HG02970 (cell line): ENCODE measurements around the gene TESPA1.
"Not testable (repeated sequence)": the region's sequence is repeated elsewhere in the genome, so short reads cannot be mapped to it uniquely, and the experiment has no call there.

ENCODE experiments used
- ATAC-seq: cut with Tn5 transposase; IDR thresholded peaks from one replicate; pipeline ENCODE4 v1.9.1; 2021; ENCODE audit warnings: mild to moderate bottlenecking, moderate library complexity, moderate number of reproducible peaks; ENCODE audit not compliant: unreplicated experiment, low FRiP score

Gene TESPA1

DNA sequence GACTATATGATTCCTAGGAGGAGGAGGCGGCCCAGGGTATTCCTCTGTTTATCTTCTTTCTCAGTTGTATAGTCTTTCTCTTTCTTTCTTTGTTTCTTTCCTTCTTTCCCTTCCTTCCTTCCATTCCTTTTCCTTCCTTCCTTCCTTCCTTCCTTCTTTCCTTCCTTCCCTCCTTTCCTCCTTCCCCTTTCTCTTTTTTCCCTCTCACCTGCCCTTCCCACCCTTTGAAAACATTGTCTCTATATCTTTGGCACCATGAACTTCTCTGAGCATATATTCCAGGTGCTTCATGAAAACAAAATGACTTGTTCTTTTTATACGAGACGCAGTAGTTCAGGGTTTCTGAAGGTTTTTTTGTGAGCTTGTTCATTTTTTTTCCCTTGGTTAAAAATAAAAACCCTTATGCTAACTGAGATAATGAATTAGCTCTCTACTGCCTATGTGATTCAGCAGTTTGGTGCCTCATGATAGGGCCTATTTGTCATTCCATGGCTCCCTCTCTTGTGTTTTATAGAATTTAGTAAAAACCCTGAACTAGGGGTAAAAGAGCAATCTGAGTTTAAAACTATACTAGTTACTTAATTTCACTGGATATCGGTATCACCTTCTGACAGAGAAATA is 3.2 kb upstream of the TESPA1 start:
- no peak for ATAC-seq

DNA sequence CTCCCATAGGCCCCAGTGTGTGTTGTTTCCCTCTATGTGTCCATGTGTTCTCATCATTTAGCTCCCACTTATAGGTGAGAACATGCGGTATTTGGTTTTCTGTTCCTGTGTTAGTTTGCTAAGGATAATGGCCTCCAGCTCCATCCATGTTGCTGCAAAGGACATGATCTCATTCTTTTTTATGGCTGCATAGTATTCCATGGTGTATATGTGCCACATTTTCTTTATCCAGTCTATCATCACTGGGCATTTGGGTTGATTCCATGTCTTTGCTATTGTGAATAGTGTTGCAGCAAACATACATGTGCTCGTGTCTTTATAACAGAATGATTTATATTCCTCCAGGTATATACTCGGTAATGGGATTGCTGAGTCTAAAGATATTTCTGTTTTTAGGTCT is 2.2 kb upstream of the TESPA1 start:
- ATAC-seq = not testable (repeated sequence)

DNA sequence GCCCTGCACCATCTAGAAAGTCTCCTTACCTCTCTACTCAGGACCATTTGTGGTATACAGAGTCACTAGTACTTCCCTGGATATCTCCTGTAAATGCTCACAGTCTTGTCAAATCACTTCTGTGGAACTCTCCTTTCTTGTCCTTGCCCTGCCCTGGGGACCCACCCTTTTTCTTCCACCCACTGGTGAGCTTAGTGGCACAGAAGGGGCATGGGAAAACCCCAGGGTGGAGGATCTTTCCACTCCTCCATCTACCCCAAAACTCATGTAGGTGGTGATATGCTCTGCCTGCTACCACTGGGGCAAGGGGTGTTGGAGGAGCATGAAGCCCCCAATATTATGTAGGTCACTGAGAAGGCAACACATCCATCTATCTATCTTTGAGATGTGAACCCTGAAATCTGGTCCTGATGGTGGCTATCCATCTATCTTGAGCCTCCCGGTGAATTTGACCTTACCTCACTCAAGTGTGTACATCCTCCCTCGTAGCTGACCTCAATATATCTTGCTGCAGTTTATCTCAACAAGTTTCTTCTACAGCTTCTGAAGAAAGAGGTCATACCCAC is 943 bp downstream of the TESPA1 start:
- ATAC-seq = no peak

DNA sequence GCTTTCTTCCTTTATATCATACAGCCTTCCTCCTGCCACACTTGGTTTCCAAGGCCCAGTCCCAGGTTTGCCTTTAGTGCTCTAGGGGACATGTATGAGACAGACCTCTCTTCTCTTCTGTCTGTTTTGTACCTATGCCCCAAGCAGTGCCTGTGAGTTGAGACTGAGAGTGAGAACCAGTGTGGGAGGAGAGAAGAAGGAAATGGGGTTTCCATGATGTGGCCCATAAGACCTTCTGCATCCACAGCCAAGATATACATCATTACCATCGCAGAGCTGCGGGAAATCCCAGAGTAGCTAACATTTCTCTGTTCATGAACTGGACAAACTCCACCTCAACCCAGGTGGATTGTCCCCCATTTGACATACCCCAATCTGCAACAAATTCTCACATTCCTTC is 2.8 kb downstream of the TESPA1 start:
- ATAC-seq = no peak

DNA sequence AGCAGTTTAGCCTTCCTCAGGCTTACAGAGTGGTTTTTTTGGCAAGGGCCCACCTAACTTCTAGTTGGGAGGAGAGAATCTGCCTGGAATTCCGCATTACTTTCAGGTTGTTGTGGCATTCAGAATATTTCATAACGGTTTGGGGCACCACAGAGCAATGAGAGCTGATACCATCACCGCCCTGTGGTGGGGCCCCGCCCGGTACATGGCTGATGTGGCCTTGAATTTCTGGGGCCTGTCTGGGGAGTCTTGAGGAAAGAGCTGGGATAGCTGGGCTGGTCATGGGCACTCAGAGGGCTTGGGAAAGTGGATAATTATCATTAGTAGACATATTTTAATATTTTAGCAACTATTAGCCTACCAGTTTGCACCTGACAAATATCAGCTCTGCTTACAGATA is 4.2 kb downstream of the TESPA1 start:
- no peak for ATAC-seq

DNA sequence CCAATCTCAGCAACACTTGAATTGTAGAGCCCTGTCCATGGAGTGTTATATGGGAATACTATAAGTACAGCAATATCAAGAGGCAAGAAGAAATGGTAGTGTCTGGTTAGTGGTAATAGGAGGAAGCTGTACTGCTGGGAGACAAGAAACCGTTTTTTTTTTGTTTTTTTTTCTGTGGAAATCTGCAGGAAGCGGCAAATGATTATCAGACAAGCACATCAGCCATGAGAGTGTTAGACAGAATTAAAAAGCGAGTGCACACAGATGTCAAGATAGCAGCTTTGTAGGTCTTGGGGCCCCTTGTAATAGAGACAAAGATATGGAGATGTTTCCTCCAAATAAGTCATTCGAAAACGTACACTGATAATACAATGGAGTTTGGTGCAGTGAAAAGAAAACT is 6.7 kb downstream of the TESPA1 start:
- ATAC-seq = no peak

DNA sequence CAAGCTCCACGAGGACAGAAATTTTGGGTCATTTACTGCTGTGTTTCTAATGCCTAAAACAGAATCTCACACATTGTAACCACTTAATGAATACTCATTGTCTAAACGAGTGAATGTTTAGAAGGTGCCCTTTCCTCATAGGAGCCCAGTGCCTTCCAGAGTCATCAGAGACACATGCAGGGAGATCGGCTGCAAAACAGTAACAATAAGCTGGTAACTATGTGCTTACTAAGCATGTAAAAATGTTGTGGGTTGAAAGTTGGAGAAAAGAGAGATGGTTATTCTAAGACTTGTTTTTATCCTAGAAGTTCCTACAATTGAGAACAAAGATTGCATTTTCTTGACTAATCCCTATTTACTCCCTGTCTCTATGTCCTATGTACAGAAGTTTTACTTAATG is 7.4 kb downstream of the TESPA1 start:
- no peak for ATAC-seq

DNA sequence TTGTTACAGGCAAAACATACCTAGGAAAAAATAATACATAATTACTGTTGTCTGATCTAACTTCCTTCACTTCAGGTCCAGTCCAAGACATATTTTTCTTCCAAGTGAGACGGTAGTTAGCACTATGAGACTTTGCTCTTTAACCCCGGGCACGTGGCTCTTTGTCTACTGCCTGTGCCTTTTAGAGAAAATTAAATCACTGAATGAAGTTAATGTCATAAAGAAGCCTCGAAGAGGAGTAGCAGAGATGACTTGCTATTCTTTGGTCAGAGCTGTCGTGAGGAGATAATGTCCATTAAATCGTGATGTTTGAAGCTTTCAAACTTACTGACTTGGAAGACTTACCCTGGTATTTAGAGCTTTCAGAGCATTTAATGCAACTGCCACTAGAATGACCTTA is 8.7 kb downstream of the TESPA1 start:
- ATAC-seq = no peak

DNA sequence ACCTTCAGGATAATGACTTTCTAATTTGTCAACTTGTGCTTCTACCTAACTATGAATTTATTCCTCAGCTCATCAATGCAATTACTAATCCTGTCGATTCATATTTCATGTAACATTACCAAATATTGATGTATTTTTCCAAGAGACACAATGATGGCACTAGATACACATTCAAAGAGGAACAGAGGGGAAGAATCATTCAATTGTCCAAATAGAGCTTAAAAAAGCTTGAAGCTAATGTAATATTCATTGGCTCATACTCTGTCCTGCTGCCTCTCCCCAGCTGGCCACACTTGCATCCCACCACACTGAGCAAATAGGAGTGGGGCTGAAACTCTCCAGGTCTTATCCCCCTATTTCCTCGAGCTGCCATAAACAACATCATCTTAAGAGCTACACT is 9.3 kb downstream of the TESPA1 start:
- no peak for ATAC-seq

DNA sequence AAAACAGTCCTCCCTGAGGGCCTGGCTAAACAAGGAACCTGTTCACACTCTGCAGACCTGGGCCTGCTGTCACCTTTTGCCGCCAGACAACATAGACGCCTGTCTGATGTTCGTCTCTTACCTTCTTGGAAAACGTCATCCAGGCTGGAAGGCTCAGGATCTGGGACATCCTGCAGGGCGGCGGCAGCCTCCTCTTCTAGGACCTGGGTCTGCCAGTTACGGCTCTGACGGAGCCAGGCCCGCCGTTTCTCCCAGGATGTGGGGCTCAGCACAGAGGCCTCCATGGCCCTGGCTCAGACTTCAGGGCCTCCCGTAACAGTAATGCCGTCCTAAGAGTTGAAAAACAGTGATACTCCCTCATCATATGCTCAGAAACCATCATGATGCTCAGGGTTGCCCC is 10.3 kb downstream of the TESPA1 start:
- ATAC-seq = no peak

DNA sequence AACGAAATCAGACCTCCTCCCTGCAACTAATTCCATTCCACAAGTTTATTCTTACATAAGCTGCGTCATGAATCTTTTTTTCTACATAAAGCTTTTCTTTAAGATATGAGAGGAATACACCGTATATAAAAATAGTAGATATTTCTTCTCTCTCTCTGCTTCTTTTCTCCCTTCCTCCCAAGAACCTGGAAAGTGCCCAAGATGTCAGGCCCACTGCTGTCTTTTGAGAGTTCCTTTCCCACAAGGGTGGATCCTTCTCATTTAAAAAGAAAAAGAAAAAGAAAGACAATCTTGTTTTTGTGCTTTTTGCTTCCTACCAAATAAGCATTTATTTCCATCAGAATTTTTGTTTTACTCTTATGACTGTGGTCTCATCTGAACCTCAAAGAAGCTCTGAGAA is 11.0 kb downstream of the TESPA1 start:
- no peak for ATAC-seq

DNA sequence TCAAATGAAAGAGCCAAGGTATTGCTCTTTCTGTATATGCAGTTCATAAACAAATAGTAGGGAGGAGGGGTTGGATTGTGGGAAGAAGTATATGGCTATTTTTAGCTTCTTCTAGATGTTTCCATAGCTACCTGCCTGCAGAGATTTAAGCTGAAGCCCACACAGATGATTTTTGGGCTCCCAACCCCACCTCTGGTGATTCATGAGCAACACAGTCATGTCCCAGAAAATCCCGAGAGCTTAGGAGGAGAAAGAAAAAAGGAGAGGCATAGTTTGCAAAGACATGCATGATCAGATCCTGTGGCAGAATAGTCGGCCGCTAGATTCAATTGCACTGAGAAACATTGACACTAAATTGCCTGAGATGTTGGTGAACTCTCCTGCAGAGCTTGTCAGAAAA is 13.8 kb downstream of the TESPA1 start:
- ATAC-seq = no peak

DNA sequence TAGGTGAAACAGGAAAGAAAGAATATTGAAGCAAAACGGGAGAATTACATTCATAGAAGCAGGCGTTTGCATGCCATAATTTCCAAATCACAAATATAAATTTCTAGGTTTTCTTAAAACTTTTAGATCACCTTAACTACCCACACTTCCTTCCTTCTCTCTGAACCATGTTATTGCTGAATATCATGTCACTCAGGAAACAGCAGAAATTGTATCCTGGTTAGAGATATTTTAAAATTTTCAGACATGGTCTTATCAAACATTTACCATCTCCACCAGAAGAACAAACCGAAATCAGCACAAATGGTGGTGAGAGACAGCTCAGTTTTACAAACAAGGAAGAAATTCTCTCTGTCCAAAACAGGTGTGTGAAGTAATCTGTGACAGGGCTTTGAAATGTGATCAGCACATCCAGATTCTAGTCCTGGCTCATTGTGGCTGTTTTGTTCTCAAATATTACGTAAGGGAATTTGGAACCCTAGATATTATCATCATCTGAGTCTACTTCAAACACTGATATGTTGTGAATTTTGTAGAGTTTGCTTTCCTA is 16.3 kb downstream of the TESPA1 start:
- ATAC-seq = no peak

DNA sequence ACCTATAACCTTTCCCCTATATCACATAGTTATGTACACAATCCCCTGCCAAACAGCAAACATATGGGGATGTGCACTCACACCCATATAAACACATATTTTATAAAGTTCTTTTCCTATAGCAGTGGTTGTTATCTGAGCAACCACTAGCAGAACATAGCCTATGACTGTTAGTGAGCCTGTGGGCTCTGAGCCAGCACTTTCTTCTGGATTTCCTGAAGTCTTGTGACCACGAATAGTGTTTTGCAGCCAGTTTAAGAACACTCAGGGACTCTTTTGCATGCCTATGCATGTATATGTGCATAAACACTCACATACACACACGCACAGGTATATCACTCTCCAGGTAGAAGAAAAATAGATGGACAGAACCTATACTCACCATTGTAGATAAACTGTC is 17.1 kb downstream of the TESPA1 start:
- no peak for ATAC-seq

DNA sequence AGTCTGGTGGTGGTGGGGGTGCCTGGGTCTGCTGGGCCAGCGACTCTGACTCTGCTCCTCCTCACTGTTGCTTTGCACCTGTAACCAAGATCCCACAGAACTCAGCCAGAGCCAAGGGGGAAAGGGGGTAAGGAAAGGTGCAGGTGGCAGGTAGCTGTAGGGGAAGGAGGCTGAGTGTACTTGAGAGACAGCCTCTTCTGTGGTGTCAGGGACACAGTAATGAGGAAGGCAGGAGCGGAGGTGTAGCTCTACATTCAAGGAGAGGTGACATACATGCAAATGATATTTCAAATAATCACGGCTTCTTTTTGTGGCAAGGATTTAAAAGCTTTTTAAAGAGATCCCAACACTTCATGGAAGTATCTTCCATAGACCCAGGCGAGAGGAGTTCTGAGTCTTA is 23.4 kb downstream of the TESPA1 start:
- ATAC-seq = no peak

DNA sequence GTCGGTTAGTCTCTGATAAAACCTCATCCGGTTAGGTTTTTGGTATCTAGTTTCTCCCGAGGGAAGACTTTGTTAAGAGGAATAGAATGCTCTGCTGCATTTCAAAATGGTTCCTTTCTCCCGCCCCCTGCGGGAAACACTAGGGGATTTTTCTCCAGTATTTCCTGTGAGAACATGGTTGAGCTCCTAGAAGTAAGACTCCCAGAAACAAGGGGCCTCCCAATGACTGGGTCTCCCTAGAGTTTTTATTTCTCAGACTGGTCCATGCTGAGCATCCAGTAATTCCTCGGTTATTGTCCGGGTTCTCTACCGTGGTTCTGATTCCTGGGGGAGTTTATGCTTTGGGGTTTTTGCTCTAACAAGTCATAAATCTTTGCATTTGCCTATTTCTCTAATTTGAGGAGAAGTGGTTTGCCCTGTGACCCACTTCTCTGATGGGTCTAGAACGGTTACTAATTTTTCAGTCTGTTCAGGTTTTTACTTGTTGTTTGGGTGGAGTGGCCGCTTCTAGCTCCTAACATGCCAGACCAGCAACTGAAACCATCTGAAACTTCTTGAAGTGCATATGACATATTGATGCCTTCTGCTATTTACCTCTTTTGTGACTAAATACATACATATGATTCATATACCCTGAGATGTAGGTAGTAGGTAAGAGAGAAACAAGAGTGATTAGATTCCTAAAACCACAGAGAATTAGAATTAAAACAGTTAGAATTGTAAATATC is 25.1 kb downstream of the TESPA1 start:
- no peak for ATAC-seq

DNA sequence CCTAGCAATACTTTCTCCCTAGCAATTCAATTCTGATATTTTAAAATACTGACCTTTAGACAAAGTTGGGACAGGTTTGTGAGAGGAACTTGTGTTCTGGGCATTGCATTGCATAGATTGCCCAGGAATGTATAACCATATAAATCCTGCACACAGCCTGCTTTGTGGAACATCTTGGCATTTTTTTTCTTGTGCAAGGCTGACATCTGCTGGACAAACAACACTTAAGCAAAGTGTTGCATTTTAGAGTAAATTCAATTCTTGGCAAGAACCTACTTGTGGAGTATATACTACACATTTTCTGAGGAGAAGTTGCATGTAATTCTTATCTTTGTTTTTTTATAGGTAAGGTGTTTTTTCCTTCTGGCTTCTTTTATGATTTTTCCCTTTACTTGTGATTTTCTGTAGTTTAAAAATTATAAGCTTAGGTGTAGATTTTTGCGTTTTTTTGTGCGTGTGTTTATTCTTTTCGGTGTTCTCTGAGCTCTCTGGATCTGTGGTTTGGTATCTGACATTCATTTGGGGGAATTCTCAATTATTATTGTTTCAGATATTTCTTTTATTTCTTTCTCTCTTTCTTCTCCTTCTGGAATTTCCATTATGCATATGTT is 26.4 kb downstream of the TESPA1 start:
- ATAC-seq = no peak

DNA sequence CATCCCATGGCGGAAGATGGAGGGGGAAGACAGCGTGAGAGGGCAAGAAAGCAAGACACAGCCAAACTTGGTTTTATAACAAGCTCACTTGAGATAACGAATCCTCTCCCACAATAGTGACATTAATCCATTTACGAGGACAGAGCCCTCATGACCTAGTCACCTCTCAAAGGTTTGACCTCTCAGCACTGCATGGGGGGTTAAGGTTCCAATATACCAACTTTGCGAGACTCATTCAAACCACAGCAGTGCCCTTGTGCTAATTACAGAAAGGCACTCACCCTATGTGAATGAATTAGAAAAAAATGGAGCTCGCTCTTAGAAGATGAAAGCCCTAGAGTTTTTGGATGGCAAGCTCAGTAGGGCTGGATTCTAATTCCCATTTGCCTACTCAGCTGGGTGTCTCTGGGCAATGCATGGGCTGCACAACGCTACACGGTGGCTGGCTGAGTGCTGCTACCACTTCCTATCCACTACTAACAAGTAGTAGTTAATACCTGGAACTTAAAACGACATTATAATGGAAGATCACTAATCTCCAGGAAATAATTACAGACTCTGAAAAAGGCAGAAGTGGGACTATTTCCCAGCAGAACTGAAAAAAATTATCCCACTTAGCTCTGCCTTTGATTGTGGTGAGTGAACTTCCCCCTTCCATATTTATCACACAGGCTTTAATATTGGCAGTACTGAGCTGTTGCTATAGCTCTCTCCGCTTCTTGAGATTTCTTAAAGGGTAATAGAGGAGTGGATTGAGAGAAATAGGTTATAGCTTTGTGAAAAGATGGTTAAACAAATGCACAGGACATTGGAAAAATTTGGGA is 27.5 kb downstream of the TESPA1 start:
- no peak for ATAC-seq

DNA sequence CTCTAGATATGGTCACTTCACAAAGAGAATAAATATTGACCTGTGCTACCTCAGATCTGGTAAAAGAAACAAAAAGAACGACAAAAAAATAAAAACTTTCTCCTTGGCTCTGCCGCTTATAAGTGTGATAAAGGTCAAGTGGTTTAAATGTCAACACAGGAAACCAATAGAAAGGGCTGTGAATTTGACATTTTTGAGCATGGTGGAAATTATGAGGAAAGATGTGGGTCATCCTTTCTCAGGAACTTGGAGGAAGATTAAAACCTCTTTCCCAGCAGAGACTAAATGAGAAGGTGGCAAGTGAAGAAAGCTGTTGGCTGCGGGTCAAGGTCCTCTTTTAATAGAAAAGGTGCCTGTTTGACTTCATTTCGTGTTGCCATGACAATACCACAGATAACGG is 28.2 kb downstream of the TESPA1 start:
- ATAC-seq = no peak

DNA sequence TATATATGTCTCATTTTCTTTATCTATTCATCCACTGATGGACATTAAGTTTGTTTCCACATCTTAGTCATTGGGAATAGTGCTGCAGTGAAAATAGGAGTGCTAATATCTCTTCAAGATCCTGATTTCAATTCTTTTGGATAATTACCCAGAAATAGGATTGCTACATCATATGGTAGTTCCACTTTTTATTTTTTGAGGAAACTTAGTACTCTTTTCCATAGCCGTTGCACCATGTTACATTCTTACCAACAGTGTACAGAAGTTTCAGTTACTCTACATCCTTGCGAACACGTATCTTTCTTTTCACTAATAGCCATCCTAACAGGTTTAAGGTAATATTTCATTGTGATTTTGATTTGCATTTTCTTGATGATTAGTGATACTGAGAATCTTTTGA is 29.8 kb downstream of the TESPA1 start:
- ATAC-seq = no peak

DNA sequence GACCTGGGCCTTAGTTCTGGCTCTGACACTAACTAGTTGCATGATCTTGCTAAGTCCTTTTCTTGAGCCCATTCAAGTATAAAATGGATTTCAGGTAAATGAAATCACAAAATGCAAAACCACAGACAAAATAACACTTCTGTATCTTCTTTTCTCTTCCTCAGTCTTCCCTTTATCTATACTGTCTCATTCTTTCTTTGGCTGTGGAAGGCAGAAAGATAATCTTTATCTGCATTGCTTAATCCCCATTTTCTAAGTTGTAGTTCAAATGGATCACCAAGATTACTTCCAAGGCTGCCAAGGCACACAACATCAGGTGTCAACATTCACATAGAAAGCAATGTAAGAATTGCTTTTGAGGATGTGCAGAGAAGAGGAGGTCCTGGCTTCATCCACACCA is 30.3 kb downstream of the TESPA1 start:
- ATAC-seq = no peak
